Measurements from ENCODE around the gene IGF2BP1. TPM values are rescaled to one million over a fixed set of nuclear protein-coding genes. Genes with fewer than 3 reads are reported as not detected.
A peak's percentile ranks its signal among the peaks of the same experiment; 100 is the strongest.

The IGF2BP1 gene
- polyA plus RNA-seq, 1 of the 3 experiments (the other 2 are of a cell fraction) = 0.05 TPM

DNA sequence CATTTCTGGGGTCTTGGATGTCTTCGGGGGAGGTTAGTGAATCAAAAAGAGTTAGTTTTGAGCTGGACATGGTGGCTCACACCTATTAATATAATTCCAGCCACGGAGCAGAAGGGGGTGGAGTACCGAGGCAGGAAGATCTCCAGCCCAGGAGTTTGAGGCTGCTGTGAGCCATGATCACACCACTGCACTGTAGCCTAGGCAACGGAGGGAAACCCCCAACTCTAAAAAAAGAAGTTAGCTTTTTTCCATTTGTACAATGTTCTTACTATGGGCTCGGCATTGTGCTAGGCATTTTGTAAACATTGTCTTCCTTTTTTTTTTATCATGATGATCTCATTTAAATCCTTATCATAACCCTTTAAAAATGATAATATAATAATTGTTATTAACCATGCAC is 44.3 kb upstream of the IGF2BP1 start:
- peak overlapping the region; percentile 57; the same call in 1 of the 2 replicates for H2AFZ ChIP-seq (ENCODE audit: low read depth)

DNA sequence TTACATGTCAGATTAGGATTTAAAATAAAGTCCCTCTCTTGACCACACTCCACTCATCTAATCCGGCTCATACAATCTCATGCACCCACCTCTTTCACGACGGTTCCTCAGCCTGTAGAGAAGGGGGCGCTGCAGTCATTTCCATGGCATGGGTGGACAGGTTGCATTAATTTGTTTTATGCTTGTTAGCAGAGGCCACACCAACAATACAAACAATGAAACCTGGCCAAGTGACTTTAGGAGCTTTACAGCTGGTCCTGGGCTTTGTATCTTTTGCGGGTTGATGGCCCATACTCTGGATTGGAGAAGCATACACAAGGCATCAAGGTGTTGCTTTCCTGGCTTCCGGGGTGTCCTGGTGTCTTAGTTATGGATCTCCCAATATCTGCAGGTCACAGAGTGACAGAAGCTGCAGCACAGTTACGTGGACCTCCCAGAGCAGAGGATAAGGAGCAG is 42.9 kb upstream of the IGF2BP1 start:
- CTCF ChIA-PET = interaction anchor here (1.1 to 1.8 kb wide), 4 partner anchors 8 to 79 kb away, joined by 3 to 4 read pairs (median 4); partner anchors contain the start of gene SNF8
- Histone ChIP-seq H3K4me3 (ENCODE audit: low read depth in 2 of 2, low read length in 1 of 2) (no peak overlapping the region), H3K4me2 (no peak overlapping the region), H3K27ac (ENCODE audit: low read depth in 2 of 2, low read length in 1 of 2) (no peak overlapping the region), H3K79me2 (ENCODE audit: insufficient read depth) (no peaks in the 10 kb centered on the region), H3K36me3 (replicated peaks in 1 of 2; ENCODE audit: control insufficient read depth in 1 of 2, insufficient read depth in 2 of 2, low read length in 1 of 2) (no peaks in the 10 kb centered on the region), H4K20me1 (ENCODE audit: insufficient read depth) (no peaks in the 10 kb centered on the region), H3K4me1 (ENCODE audit: control insufficient read depth in 1 of 2, insufficient read depth in 2 of 2, low read depth in 1 of 2, low read length in 1 of 2) (no peaks in the 10 kb centered on the region), H3F3A (replicated peaks; ENCODE audit: insufficient read depth) (peaks cover 15% of the 10 kb centered on the region), H2AFZ (ENCODE audit: low read depth) (no peak overlapping the region; the same call in 1 of the 2 replicates), H3K9me2 (no peaks in the 10 kb centered on the region), H3K27me3 (ENCODE audit: insufficient read depth) (no peaks in the 10 kb centered on the region), H3K9ac (no peak overlapping the region), H3K9me3 (no peaks in the 10 kb centered on the region)
- 10% methylated on average over 7 of the region's 7 CpGs for WGBS (ENCODE audit: low lambda C conversion rate)
- POLR2A ChIA-PET = no interaction called here
- no peak for DNase-seq
- TF ChIP-seq, protein P1, sequence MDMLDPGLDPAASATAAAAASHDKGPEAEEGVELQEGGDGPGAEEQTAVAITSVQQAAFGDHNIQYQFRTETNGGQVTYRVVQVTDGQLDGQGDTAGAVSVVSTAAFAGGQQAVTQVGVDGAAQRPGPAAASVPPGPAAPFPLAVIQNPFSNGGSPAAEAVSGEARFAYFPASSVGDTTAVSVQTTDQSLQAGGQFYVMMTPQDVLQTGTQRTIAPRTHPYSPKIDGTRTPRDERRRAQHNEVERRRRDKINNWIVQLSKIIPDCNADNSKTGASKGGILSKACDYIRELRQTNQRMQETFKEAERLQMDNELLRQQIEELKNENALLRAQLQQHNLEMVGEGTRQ (IDR thresholded peaks at IDR 0.05; ENCODE audit: borderline replicate concordance, low read depth, low read length) = no peak
- TF ChIP-seq GATA2 (CRISPR knock-in tag; IDR thresholded peaks at IDR 0.05) = no peak
- TF ChIP-seq, protein P2, sequence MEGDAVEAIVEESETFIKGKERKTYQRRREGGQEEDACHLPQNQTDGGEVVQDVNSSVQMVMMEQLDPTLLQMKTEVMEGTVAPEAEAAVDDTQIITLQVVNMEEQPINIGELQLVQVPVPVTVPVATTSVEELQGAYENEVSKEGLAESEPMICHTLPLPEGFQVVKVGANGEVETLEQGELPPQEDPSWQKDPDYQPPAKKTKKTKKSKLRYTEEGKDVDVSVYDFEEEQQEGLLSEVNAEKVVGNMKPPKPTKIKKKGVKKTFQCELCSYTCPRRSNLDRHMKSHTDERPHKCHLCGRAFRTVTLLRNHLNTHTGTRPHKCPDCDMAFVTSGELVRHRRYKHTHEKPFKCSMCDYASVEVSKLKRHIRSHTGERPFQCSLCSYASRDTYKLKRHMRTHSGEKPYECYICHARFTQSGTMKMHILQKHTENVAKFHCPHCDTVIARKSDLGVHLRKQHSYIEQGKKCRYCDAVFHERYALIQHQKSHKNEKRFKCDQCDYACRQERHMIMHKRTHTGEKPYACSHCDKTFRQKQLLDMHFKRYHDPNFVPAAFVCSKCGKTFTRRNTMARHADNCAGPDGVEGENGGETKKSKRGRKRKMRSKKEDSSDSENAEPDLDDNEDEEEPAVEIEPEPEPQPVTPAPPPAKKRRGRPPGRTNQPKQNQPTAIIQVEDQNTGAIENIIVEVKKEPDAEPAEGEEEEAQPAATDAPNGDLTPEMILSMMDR (IDR thresholded peaks at IDR 0.05) = peak; percentile 76
- TF ChIP-seq SMC3 (IDR thresholded peaks at IDR 0.05; ENCODE audit: low read depth, low read length) = peak; percentile 79
- peak; percentile 9; the same call in 1 of the 2 replicates for TF ChIP-seq NRF1 (IDR thresholded peaks at IDR 0.05; ENCODE audit: low read depth, low read length)
- no peak for TF ChIP-seq POLR2AphosphoS5 (IDR thresholded peaks at IDR 0.05; ENCODE audit: low read depth, low read length)
- no peak for TF ChIP-seq FOXM1 (IDR thresholded peaks at IDR 0.05; ENCODE audit: low read depth)
- TF ChIP-seq, protein P3, sequence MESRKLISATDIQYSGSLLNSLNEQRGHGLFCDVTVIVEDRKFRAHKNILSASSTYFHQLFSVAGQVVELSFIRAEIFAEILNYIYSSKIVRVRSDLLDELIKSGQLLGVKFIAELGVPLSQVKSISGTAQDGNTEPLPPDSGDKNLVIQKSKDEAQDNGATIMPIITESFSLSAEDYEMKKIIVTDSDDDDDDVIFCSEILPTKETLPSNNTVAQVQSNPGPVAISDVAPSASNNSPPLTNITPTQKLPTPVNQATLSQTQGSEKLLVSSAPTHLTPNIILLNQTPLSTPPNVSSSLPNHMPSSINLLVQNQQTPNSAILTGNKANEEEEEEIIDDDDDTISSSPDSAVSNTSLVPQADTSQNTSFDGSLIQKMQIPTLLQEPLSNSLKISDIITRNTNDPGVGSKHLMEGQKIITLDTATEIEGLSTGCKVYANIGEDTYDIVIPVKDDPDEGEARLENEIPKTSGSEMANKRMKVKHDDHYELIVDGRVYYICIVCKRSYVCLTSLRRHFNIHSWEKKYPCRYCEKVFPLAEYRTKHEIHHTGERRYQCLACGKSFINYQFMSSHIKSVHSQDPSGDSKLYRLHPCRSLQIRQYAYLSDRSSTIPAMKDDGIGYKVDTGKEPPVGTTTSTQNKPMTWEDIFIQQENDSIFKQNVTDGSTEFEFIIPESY (IDR thresholded peaks at IDR 0.05; ENCODE audit: borderline replicate concordance, low read depth) = no peak
- TF ChIP-seq EZH2phosphoT487 (IDR thresholded peaks at IDR 0.05; ENCODE audit: borderline replicate concordance, low read depth) = no peak

More for the DNA sequence above, 44.3 kb upstream of the IGF2BP1 start:
- Histone ChIP-seq H3K9me3 (no peaks in the 10 kb centered on the region), H3K9me2 (no peaks in the 10 kb centered on the region), H3K36me3 (replicated peaks in 1 of 2; ENCODE audit: control insufficient read depth in 1 of 2, insufficient read depth in 2 of 2, low read length in 1 of 2) (no peaks in the 10 kb centered on the region), H3K27ac (ENCODE audit: low read depth in 2 of 2, low read length in 1 of 2) (no peak overlapping the region), H3K4me2 (peak overlapping the region; percentile 35; the same call in 1 of the 2 replicates), H3K9ac (no peak overlapping the region), H3K27me3 (ENCODE audit: insufficient read depth) (no peaks in the 10 kb centered on the region), H3F3A (replicated peaks; ENCODE audit: insufficient read depth) (peaks cover 15% of the 10 kb centered on the region), H3K79me2 (ENCODE audit: insufficient read depth) (no peaks in the 10 kb centered on the region), H3K4me1 (ENCODE audit: control insufficient read depth in 1 of 2, insufficient read depth in 2 of 2, low read depth in 1 of 2, low read length in 1 of 2) (no peaks in the 10 kb centered on the region), H3K4me3 (ENCODE audit: low read depth in 2 of 2, low read length in 1 of 2) (no peak overlapping the region), H4K20me1 (ENCODE audit: insufficient read depth) (no peaks in the 10 kb centered on the region)
- DNase-seq = no peak
- ChIA-PET POLR2A (no interaction called here), CTCF (interaction anchor here (0.6 to 1.2 kb wide), 3 partner anchors 9 to 693 kb away, joined by 3 read pairs; partner anchors contain the start of gene SNF8)
- WGBS (ENCODE audit: low lambda C conversion rate) = 3% methylated on average over 5 of the region's 5 CpGs
- TF ChIP-seq TCF12 (IDR thresholded peaks at IDR 0.05) = no peak
- TF ChIP-seq, protein P4, sequence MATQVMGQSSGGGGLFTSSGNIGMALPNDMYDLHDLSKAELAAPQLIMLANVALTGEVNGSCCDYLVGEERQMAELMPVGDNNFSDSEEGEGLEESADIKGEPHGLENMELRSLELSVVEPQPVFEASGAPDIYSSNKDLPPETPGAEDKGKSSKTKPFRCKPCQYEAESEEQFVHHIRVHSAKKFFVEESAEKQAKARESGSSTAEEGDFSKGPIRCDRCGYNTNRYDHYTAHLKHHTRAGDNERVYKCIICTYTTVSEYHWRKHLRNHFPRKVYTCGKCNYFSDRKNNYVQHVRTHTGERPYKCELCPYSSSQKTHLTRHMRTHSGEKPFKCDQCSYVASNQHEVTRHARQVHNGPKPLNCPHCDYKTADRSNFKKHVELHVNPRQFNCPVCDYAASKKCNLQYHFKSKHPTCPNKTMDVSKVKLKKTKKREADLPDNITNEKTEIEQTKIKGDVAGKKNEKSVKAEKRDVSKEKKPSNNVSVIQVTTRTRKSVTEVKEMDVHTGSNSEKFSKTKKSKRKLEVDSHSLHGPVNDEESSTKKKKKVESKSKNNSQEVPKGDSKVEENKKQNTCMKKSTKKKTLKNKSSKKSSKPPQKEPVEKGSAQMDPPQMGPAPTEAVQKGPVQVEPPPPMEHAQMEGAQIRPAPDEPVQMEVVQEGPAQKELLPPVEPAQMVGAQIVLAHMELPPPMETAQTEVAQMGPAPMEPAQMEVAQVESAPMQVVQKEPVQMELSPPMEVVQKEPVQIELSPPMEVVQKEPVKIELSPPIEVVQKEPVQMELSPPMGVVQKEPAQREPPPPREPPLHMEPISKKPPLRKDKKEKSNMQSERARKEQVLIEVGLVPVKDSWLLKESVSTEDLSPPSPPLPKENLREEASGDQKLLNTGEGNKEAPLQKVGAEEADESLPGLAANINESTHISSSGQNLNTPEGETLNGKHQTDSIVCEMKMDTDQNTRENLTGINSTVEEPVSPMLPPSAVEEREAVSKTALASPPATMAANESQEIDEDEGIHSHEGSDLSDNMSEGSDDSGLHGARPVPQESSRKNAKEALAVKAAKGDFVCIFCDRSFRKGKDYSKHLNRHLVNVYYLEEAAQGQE (IDR thresholded peaks at IDR 0.05; ENCODE audit: low read depth, low read length) = no peak
- TF ChIP-seq GABPA (IDR thresholded peaks at IDR 0.05; ENCODE audit: low read depth) = no peak
- TF ChIP-seq, protein P5, sequence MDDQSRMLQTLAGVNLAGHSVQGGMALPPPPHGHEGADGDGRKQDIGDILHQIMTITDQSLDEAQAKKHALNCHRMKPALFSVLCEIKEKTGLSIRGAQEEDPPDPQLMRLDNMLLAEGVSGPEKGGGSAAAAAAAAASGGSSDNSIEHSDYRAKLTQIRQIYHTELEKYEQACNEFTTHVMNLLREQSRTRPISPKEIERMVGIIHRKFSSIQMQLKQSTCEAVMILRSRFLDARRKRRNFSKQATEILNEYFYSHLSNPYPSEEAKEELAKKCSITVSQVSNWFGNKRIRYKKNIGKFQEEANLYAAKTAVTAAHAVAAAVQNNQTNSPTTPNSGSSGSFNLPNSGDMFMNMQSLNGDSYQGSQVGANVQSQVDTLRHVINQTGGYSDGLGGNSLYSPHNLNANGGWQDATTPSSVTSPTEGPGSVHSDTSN (IDR thresholded peaks at IDR 0.05) = no peak
- TF ChIP-seq, protein P6, sequence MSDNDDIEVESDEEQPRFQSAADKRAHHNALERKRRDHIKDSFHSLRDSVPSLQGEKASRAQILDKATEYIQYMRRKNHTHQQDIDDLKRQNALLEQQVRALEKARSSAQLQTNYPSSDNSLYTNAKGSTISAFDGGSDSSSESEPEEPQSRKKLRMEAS (IDR thresholded peaks at IDR 0.05; ENCODE audit: low read depth) = no peak
- no peak for TF ChIP-seq RCOR1 (IDR thresholded peaks at IDR 0.05; ENCODE audit: low read length)
- no peak for TF ChIP-seq TEAD4 (IDR thresholded peaks at IDR 0.05; ENCODE audit: borderline replicate concordance, insufficient read depth)

All from SK-N-SH (cell line).